BJ (cell line): ENCODE measurements around the gene MOGAT3. TPM values are rescaled to one million over a fixed set of nuclear protein-coding genes. Genes with fewer than 3 reads are reported as not detected.

Experiments used
- CTCF ChIA-PET: fragments of 350-600 bp; formaldehyde crosslinking; extraction: SDS; loops from one replicate; lab custom pipeline; 2021; ENCODE audit warnings: antibody characterized with exemption, inconsistent platforms; lab: Yijun Ruan, JAX
- POLR2A ChIA-PET: fragments of 300-600 bp; sonication (Branson Sonifier 250); formaldehyde crosslinking; extraction: SDS; loops from one replicate; lab custom pipeline; 2021; ENCODE audit warnings: antibody characterized with exemption; lab: Charles Lee
- DNase-seq: peaks from one replicate; pipeline ENCODE4 v3.0.0-alpha.2; 2011; ENCODE audit warnings: low read depth
- H3K27me3 ChIP-seq: 2 replicates; pipeline ENCODE4 v1.6.0; 2011; ENCODE audit warnings: low read length; ENCODE audit not compliant: control insufficient read depth, insufficient read depth
- H3K36me3 ChIP-seq: 2 replicates; pipeline ENCODE4 v1.5.1; 2011; ENCODE audit warnings: low read length; ENCODE audit not compliant: control insufficient read depth, insufficient read depth
- H3K4me3 ChIP-seq: 2 replicates; pipeline ENCODE4 v1.5.1; 2011; ENCODE audit warnings: low read depth, mild to moderate bottlenecking, control low read depth, low read length
- polyA plus RNA-seq: library from polyadenylated mRNA; depleted of rRNA; stranded (reverse); fragments of >200 nt; gene quantifications from 2 replicates; pipeline ENCODE4 v1.2.3, GENCODE V29; 2011
- TF ChIP-seq, protein P1 (sequence below): IDR thresholded peaks from 2 replicates; pipeline ENCODE4 v1.5.1; 2011; ENCODE audit warnings: low read depth, mild to moderate bottlenecking, control low read depth, inconsistent platforms, low read length, moderate library complexity; ENCODE audit not compliant: insufficient read depth

The MOGAT3 gene
- polyA plus RNA-seq, 1 experiment, result not detected

DNA sequence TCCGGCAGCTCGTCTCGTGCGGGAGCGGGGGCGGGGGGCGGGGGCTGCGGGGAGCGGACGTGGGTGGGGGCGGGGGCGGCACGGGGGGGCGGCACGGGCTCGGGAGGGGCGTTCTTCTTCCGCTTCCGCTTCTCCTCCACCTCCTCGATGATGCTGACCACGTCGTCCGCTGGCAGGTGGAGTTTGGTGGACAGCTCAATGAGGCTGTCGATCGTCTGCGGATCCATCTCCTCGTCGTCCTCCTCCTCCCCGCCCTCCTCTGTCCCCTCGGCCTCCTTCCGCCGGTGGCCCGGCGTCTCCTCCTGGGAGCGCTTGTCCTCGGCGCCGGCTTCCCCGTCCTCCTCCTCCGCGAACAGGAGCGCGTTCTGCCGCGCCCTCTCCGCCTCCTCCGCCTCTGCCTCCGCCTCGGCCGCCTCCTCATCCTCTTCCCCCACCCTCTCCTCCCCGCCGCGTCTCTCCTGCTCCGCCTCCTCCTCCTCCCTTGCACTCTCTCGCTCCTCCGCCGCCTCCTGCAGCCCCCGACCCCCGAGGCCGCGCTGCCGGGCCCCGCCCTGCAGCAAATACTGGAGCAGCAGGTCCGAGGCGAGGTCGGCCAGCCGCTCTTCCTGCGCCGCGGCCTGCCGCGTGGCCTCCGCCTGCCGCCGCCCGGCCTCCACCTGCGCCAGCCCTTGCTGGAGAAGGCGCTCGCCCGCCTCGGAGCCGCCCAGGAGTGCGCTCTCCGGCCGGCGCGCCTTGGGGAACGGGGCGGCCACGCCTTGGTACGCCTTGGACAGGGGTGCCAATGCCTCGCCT is 37.4 kb downstream of the MOGAT3 start:
- ChIA-PET CTCF (interaction anchor here (1.0 to 1.4 kb wide), 2 partner anchors 20 to 37 kb away, joined by 3 to 8 read pairs; partner anchors contain the start of gene MOGAT3), POLR2A (no interaction called here)
- DNase-seq, result no peak
- TF ChIP-seq, protein P1, sequence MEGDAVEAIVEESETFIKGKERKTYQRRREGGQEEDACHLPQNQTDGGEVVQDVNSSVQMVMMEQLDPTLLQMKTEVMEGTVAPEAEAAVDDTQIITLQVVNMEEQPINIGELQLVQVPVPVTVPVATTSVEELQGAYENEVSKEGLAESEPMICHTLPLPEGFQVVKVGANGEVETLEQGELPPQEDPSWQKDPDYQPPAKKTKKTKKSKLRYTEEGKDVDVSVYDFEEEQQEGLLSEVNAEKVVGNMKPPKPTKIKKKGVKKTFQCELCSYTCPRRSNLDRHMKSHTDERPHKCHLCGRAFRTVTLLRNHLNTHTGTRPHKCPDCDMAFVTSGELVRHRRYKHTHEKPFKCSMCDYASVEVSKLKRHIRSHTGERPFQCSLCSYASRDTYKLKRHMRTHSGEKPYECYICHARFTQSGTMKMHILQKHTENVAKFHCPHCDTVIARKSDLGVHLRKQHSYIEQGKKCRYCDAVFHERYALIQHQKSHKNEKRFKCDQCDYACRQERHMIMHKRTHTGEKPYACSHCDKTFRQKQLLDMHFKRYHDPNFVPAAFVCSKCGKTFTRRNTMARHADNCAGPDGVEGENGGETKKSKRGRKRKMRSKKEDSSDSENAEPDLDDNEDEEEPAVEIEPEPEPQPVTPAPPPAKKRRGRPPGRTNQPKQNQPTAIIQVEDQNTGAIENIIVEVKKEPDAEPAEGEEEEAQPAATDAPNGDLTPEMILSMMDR, result no peak
- Histone ChIP-seq H3K36me3 (peaks cover 12% of the 10 kb centered on the region), H3K27me3 (peaks cover 15% of the 10 kb centered on the region), H3K4me3 (peak overlapping the region; percentile 35)

DNA sequence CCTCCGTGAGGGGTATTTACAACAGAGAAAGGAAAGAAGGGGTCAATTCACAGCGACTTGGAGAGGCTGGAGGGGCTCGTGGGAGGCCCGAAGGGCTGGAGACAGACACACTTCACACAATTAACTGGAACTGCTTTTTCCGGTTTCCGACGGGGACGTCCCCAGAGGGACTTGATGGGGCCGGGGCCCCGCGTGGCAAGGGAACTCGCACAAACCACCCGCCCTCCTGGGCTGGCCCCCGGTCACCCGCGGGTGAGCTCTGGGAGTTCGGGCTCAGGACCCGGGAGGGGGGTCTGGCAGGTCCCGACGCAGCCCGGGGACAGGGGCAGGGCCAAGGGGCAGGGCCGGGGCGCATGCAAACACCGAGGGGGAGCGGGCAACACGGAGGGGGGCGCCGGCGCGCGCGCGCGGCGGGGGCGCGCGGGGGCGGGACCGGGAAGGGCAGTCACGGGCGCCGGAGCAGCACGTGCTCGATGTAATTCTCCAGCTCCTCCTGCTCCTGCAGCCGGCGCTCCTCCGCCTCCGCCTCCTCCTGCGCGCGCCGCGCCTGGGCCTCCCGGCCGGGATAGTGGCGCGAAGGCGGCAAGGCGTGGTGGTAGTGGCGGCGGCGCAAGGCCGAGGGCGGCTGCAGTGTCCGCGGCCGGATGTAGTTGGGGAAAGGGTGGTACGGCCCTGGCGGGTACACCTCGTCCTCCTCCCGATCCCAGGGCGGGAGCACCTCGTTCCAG is 38.1 kb downstream of the MOGAT3 start:
- CTCF ChIA-PET, result interaction anchor here (0.6 to 1.4 kb wide), 3 partner anchors 10 to 38 kb away, joined by 3 to 8 read pairs (median 3); partner anchors contain the start of gene MOGAT3
- Histone ChIP-seq H3K4me3 (peak overlapping the region; percentile 32), H3K36me3 (peaks cover 14% of the 10 kb centered on the region), H3K27me3 (peaks cover 9% of the 10 kb centered on the region)
- TF ChIP-seq, protein P1, result no peak
- DNase-seq, result no peak
- POLR2A ChIA-PET, result no interaction called here

DNA sequence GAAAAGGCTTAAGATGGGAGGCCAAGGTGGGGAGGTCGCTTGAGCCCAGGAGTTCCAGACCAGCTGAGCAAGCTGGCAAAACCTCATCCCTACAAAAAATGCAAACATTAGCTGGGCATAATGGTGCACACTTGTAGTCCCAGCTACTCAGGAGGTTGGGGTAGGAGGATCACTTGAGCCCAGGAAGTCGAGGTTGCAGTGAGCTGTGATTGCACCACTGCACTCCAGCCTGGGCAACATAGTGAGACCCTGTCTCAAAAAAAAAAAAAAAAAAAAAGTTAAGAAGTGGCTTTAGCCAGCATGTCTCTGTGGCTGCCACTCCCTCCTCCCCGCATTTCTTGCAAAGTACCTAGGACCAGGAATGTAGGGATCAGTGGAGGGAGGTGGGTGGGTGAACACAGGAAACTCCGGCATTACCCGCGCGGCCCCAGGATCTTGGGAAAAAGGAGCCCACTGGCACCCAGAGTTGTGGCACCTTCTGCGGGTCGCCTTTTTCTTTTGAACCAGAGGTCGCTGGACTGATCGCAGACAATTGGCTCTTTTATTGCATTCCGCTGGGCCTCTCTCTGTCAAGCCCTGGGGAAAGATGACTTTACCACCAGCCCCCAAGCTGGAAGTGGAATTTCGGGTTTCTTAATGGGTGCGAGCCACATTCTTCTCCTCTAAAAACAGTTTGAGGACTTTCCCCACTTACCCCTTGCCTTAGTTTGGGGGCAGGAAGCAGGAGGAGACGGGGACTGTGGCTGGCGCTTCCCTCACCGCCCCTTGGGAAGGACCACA is 39.0 kb downstream of the MOGAT3 start:
- Histone ChIP-seq H3K27me3 (peaks cover 5% of the 10 kb centered on the region), H3K36me3 (peaks cover 19% of the 10 kb centered on the region), H3K4me3 (no peak overlapping the region)
- DNase-seq, result no peak
- ChIA-PET POLR2A (no interaction called here), CTCF (interaction anchor here (0.6 to 1.4 kb wide), 6 partner anchors 9 to 267 kb away, joined by 3 to 4 read pairs (median 3); partner anchors contain the start of gene MOGAT3)
- TF ChIP-seq, protein P1, result no peak

DNA sequence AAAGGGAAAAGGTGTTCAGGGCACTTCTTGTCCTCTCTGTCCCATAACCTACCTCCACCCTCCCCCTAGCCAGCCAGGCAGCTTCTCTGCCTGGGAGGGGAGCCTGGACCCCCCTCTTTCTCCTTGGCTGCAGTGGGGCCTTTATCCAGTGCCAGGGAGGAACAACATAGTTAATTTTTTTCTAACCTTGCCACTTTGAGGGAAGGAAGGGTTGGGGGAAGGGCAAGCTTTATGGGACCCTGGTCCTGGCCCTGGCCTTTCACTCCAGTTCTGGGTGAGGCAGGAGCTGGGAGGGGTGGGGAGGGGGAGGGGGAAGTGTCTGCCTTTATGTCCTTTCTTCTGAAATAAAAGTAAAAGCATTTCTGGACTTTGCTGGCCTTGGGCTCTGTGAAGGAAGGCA is 39.9 kb downstream of the MOGAT3 start:
- CTCF ChIA-PET, result interaction anchor here (1.2 kb wide), 2 partner anchors 10 to 266 kb away, joined by 3 read pairs; no protein-coding TSS in a partner anchor
- POLR2A ChIA-PET, result no interaction called here
- peaks cover 19% of the 10 kb centered on the region for H3K36me3 ChIP-seq
- DNase-seq, result no peak
- TF ChIP-seq, protein P1, result no peak
- no peaks in the 10 kb centered on the region; the same call in 1 of the 2 replicates for H3K27me3 ChIP-seq
- H3K4me3 ChIP-seq, result no peak overlapping the region
